NCI-H146 treated with DMSO at 0.1 percent for 48 hours (cell line): ENCODE measurements around the gene SBDS.
"Not testable (repeated sequence)": the region's sequence is repeated elsewhere in the genome, so short reads cannot be mapped to it uniquely, and the experiment has no call there.

Source experiments
- DNase-seq: peaks from one replicate; lab custom pipeline; 2025; ENCODE audit not compliant: unreplicated experiment; lab: John Stamatoyannopoulos, UW

The SBDS gene

GRCh38 chr7:66996444-66997191 lies 1.2 kb upstream of the SBDS start, which contains the start of gene TYW1:
TSS of gene TYW1 (plus strand) at chr7:66996833. CDS start at chr7:66996979, 146 bp downstream.
- DNase-seq = peak; percentile 94

DNA sequence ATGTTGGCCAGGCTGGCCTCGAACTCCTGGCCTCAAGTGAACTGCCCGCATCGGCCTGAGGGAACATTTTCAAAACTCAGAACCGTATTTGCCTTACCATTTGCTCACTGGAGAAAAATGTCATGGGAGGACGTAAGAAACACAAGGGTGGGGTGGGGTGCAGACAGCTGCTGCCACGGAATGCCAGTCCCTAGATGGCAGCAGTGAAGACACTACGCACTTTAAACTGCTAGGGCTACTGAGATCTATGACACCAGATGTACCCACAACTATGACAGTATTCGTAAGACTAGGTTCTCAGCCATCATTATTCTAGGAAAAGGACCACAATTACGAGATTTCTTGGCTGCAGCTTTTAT lies 716 bp downstream of the SBDS start:
- peak; percentile 26 for DNase-seq

DNA sequence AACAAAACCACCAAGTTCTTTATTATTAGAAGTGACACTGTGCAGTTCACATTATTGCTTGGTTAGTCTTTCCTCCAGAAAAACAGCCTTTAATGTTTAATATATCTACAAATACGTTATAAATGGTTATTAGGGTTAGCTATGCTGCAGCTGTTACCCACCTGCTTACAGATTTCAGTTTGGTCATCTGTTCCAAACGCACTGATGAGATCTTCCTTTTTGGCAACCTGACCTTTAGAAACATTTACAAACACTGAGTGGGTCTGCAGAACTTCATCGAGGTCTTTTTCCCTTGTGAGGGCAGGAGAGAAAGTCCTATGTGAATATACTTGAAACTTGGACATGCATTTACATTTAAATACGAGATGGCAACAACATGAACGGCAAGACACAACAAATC lies 1.3 kb downstream of the SBDS start:
- DNase-seq = not testable (repeated sequence)

DNA sequence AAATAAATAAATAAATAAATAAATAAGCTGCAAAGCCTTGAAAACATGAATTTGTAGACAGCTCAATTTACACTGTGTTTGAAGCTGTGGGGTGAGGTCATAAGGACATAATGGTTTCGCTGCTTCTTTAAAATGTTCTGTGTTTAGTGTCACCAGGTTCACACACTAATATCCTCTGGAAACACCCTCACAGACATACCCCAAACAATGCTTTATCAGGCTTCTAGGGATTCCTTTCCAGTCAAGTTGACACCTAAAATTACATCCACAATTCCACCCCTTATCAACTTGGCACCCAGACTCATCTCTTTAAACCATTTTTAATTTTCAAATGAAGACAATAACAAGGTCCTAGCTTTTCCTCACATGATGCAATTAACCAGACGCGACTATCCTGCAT lies 5.8 kb downstream of the SBDS start:
- DNase-seq = not testable (repeated sequence)

DNA sequence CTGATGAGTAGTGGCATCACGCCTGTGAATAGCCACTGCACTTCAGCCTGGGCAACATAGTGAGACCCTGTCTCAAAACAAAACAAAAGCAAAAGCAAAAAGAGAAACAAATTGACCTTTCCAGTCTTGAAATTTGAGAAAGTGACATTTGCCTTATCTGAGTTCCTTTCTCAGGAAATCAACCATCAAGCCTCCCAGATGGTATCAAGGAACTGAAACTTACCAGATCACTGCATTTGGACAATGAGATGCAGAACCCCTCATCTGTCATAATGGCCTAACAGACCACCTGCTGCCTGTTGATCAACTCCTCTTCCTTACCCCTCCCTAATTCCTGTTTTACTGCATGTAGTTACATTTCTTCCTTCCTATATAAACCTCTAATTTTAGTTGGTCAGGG lies 15.1 kb downstream of the SBDS start:
- DNase-seq = not testable (repeated sequence)

GRCh38 chr7:66979013-66979412 lies 16.4 kb downstream of the SBDS start:
- not testable (repeated sequence) for DNase-seq

- DNase-seq = not testable (repeated sequence)
Observed at GRCh38 chr7:66978312-66978711, 17.1 kb downstream of the SBDS start.

DNA sequence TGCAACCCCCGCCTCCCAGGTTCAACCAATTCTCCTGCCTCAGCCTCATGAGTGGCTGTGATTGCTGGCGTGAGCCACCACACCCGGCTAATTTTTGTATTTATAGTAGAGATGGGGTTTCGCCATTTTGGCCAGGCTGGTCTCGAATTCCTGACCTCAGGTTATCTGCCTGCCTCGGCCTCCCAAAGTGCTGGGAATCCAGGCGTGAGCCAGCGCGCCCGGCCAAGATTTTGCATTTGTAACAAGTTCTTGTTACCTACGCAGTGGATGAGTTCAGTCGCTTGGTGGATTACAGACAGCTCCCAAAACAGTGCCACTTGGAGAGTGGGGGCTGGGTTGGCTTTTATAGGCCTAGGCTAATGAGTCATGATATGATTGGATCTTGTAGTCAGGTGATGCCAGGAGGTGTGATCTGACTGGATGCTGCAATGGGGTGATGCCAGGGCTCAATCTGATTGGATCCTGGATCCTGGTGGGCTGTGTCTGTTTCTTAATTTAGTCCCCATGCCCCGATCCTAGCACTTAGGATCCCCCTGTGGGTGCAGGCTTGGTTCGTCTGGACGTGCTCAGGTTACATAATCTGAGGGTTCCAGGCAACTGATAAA lies 20.3 kb downstream of the SBDS start:
- DNase-seq = no peak

GRCh38 chr7:66970310-66970709 lies 25.1 kb downstream of the SBDS start:
- DNase-seq = no peak

DNA sequence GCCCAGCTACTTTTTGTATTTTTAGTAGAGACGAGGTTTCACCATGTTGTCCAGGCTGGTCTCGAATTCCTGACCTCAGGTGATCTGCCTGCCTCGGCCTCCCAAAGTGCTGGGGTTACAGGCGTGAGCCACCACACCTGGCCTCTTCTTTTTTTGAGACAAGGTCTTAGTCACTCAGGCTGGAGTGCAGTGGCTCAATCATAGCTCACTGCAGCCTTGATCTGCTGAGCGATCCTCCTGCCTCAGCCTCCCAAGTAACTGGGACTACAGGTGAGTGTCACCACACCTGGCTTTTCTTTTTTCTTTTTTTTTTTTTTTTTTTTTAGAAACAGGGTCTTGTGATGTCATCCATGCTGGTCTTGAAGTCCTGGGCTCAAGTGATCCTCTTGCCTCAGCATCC lies 26.4 kb downstream of the SBDS start:
- not testable (repeated sequence) for DNase-seq

GRCh38 chr7:66967029-66967428 lies 28.4 kb downstream of the SBDS start:
- no peak for DNase-seq

DNA sequence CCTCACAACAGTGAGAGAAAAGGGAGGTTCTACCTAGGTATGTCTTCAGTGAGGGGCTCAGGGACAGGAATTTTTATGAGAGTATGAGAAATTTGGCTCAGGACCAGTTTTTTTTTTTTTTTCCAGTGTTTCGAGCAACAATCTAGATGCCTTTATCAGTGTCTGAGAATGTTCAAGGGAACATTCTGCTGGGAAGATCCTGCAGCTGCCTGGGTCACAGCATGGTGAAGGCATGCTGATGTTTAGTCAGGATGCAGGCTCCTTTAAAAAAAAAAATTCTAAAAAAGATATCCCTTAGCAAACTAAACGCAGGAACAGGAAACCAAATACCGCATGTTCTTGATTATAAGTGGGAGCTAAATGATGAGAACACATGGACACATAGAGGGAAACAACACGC lies 31.0 kb downstream of the SBDS start:
- no peak for DNase-seq

- no peak for DNase-seq
Observed at GRCh38 chr7:66961096-66961495, 34.3 kb downstream of the SBDS start.

GRCh38 chr7:66960192-66960591 lies 35.2 kb downstream of the SBDS start:
- DNase-seq = no peak

DNA sequence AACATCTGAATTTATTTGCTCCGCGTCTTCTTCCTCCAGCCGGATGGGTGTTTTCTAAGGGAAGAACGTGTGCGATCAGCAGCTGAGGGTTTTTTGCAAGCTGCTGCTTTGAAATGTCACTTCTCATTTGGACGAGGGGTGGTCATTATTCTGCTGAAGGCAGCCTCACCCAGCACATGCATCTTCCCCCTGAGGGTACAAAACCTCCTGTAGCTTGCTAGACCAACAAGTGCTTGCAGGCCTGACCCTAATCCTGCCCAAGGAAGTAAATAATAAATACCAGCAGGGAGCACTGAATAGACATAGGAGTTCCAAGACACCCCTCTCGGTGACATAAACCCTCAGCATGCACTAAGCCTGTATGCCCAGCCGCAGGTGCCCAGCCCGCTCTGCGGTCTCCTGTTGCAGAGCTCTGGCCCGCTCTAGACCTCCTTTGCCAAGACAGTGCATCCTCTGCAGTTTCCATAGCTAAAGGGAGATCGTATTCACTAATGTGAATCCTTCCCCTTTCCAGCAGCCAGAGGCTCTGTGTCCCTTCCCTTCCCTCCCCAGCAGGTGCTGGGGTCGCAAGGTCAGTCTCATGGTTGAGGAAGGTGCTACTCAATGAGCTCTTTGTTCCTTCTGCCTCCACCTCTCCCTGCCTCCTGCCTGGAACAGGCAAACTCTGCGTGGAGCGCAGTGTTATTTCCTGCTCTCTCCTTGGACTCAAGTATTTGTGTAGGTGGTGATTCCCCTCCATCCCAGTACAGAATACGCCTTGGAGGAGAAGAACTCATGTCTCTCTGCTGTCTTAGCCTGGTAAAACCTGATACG lies 36.6 kb downstream of the SBDS start:
- no peak for DNase-seq

DNA sequence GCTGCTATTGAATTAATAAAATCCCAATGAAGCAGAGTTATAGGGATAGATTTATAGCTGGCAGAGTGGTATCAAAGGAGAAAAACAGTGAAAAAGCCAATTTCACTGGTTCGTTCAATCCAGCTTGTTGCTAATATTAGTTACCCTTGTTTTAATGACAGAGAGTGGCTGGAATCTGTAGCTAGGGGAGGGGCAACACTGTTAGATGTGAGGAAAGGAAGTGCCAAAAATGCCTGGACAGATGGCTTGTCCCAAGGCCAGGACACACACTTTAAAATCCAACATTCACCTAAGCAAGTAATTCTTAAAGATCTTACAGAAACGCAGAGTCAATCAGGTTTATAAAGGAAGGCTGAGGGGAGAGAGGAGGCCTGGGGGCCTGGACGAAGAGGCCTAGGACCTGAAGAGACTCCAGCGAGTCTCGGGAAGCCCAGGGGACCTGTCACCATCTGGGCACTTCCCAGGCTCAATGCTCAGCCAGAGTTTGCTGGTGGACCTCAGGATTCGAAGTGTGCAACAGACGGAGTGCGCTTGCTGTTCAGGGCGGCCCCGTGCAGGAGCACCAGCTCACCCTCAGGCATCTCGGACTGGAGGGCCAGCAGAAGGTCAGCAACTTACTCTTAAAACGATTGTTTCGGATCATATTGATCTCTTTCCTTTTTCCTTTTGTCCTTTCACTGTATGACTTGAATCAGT lies 37.6 kb downstream of the SBDS start:
- DNase-seq = no peak

DNA sequence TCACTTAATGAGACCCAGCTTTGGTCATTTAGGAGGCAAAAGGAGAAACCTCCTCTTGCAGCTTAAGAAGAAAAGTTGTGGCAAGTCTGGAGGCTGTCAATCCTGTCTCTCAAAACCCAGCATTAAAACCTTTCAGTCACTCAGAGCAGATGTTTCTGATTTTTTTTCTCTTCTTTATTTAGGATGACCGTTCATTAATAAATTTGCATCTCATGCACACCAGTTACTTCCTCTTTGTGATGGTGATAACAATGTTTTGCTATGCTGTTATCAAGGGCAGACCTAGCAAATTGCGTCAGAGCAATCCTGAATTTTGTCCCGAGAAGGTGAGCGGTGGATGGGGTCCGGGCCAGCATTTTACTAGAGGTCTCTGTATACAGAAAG lies 42.4 kb downstream of the SBDS start:
- DNase-seq = no peak

DNA sequence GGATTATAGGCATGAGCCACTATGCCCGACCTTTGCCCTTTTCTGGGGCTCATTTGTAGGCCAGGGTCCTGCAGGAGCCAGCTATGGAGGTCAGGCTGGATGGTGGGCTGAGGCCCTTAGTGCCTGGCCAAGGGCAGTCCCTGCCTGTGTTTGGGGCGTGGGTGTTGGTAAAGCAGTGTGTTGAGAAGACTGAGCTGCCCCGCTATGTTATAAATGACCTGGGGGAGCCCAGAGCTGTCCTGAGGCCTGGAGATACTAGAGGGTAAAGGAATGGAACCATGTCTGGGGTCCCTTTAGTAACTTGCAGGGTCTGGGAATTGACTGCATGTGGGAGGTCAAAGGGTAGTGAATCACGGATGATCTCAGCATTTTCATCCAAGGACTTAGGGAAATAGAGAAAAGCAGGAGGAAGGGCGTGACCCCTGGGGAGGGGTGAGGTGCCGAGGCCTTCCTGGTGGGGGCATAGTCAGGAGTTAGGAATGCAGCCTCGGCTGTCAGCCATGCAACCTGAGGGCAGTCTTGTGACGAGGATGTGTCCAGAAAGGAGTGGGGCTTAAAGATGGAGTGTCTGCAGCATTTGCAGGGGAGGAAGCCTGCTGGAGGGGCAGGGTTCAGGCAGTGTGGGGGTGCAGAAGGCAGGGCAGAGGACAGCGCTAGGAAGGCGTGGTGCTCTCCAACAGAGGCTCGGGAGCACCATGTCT lies 42.9 kb downstream of the SBDS start:
- no peak for DNase-seq

DNA sequence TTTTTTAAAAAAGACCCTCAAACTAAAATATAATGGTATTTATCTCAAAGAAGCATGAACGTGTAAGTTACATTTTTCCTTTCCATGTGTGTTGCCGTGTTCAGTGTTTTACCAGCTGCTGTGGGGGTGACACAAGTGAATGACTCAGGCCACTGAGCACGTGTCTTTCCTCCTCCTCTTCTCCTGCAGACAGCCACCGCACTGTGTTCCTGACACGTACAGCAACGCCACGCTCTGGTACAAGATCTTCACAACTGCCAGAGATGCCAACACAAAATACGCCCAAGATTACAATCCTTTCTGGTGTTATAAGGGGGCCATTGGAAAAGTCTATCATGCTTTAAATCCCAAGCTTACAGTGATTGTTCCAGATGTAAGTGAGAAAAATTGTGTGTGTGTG lies 44.6 kb downstream of the SBDS start:
- DNase-seq = no peak

GRCh38 chr7:66950311-66950710 lies 45.1 kb downstream of the SBDS start:
- DNase-seq = no peak
